GM19240 (cell line): Measurements from ENCODE around the gene GRB10.

Experiments
- DNase-seq: peaks from one replicate; pipeline ENCODE4 v3.0.0; 2011; ENCODE audit warnings: low spot score; ENCODE audit not compliant: insufficient read length

GRB10 gene

GRCh38 chr7:50674299-50674698 is 108.4 kb downstream of the GRB10 start:
- no peak for DNase-seq

- DNase-seq, result no peak
Measured at GRCh38 chr7:50673096-50673495, 109.6 kb downstream of the GRB10 start.

- DNase-seq, result no peak
Measured at GRCh38 chr7:50672045-50672444, 110.7 kb downstream of the GRB10 start.

DNA sequence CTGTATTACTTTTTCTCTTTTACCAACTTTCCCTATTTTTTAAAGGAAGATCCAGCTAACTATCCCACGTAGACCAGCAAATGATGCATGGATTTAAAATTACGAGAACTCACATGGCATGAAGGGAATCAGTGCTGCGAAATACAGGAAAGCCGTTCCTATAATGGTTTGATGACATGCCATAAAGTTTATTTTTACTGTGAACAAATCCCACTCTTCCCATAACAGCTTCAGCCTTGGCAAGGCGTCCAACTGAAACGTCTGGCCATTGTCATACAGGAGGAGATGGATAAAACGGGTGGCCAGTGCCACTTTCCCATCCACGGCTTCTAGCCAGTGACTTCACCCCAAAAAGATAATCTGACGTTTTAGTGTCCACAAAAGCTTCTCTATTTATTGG is 111.3 kb downstream of the GRB10 start:
- DNase-seq, result no peak

DNA sequence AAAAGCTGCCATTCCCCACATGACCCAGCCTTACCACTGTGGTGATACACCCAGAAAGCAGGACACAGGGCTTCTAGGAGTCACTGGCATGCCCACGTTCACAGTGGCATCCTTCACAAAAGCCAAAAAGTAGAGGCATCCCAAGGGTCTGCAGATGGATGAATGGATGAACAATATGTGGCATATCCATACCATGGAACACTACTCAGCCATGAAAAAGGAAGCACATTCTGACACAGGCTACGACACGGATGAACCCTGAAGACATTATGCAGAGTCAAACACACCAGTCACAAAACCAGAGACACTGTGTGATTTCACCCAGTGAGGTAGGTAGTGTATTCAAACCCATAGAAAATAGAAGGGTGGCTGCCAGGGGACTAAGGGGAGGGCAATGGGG is 112.8 kb downstream of the GRB10 start:
- no peak for DNase-seq

GRCh38 chr7:50667789-50668226 is 114.9 kb downstream of the GRB10 start:
- DNase-seq, result no peak

- no peak for DNase-seq
Measured at GRCh38 chr7:50667338-50667737, 115.4 kb downstream of the GRB10 start.

GRCh38 chr7:50666124-50666496 is 116.6 kb downstream of the GRB10 start:
- no peak for DNase-seq

DNA sequence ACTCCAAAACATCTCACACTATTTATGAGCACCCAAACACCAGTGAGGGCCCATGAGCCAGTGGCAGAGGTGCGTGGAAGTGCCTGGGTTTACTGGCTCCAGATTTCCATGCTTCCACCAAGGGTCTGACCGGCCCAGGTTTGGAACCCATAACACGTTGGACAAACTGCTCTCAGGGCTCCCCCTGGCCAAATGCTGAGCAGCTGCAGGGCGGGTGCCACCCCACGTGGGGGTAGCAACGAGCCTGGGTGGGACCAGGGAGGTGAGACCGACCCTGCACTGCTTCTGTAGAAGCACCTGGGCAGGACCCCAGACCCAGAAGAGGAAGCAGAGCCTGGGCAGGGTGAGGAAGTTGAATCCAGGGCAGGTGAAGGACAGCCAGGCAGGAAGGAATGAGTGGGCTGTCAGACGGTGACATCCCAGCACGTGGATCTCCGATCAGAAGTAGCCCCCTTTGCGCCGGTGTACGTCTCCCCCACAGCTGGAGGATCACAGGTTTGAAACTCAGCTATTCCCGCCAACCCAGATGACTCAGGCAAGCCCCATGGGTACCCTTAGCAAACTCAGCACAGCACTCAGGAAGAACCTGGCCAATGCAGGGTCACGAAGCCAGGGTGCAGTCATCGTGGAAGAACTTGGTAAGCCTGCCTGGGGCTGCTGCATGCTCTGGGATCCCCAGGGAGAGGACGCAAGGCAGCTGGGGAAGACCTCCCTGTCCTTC is 117.1 kb downstream of the GRB10 start:
- DNase-seq, result no peak

DNA sequence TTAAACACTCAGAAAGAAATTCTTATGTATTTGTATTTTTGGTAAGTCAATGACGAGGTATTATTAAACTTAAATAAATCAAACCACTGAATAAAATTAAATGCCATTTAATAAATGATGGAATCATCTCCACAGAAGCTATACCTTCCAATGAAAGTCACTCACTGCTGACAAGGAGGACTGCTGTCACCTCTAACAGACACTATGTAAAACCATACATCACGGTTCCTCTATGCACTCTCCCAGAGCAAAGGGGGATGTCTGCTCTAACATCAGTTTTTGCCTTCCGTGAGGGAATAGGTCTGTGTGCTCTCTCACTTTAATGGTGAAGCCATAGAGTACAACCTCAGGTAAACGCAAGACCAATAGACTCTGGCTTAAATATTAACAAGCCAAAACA is 117.8 kb downstream of the GRB10 start:
- no peak for DNase-seq

DNA sequence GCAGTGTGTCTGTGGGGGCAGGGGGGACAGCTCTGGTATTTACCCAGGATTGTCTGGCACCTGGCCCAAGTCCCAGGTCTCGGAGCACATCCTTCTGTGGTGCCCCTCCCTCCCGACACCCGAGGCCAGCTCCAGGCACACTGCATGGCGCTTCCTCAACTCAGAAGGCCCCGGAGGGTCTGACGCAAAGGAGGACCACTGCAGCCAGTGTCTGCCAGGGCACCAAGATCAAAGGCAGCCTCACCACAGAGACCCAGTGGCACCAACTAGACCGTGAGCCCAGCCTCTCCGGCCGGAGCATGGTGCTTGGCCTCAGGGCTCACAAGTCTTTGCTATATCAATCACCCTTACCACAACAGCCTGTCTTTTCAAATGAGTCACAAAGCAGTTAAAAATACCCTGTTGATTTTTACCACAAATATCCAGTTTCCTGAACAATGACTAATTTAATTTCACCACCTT is 118.2 kb downstream of the GRB10 start:
- DNase-seq, result no peak

DNA sequence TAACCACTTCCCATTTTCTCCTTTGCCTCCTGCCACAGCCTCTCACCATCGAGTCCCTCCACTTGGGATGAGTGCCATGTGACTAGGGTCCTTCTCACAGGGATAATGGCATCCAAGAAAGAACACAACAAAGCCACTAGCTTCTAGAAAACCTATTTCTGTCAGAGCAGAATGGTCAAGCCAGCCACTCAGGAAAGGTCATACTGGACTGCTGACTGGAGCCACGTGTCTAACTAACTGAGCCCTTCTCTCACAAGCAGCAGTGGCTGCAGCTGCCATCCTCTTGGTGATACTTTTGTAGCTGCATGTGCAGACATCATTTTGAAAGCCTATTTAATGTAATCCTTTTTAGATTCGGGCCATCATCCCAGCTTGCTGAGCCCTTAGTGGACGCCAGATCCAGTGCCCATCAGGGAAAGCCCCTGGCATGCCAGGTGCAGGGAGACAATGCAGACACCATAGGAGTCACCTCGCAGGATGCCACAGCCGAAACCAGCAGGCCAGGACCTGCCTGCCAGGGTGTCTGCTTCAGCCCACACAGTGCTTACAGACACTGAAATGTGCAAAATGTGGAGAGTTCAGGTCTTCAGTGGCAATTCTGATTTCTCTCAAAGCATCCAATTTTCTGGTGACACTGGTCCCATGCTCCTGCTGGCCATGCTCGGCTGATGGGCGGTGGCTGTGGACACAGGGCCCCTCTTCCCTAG is 119.1 kb downstream of the GRB10 start:
- no peak for DNase-seq

GRCh38 chr7:50662996-50663395 is 119.7 kb downstream of the GRB10 start:
- no peak for DNase-seq

DNA sequence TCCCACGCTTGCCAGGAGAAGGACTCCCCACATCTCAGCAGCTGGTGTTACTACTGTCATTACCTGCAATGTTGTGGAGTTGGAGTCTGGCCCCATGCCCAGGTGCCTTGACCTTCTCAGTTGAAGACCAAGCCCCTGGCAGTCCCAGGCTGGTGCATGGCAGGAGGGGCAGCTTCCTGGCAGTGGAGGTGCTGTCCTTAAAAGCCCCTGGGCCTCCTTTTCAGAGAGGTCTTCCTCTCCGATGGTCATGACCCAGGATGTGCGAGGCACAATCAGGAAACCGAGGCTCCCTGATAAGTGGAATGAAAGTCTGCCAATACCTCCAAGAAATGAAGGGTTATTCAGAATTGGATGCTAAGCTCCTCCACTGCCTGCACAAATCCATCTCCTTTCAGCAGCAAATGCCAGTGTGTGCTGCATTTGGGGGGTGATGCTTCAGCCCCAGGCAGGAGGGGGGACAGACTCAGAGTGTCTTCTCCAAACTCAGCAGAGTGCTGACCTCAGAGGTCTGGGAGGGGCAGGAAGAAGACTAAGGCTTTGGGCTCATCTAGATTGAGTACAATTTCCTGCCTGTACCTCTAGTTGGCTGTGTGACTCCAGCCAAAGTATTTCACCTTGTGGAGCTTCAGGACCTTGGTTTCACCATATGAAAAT is 120.5 kb downstream of the GRB10 start:
- no peak for DNase-seq

- DNase-seq, result no peak
Measured at GRCh38 chr7:50661345-50662040, 121.2 kb downstream of the GRB10 start.

DNA sequence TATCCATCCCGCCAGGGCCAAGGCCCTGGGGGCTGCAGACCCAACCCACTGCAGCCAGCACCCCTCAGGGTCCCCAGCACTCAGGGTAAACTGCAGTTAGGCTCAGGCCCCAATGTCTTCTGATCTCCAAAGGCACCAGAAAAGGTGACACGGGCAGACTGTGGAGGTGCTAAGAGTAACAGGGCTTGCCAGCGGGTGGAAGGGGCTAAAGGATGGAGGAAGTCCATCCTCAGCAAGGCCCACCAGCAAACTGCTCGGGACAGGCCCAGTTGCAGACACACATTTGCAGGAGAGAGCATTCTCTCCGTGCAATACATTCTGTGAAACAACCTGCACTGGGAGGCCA is 121.9 kb downstream of the GRB10 start:
- no peak for DNase-seq

- no peak for DNase-seq
Measured at GRCh38 chr7:50660040-50660829, 122.5 kb downstream of the GRB10 start.

DNA sequence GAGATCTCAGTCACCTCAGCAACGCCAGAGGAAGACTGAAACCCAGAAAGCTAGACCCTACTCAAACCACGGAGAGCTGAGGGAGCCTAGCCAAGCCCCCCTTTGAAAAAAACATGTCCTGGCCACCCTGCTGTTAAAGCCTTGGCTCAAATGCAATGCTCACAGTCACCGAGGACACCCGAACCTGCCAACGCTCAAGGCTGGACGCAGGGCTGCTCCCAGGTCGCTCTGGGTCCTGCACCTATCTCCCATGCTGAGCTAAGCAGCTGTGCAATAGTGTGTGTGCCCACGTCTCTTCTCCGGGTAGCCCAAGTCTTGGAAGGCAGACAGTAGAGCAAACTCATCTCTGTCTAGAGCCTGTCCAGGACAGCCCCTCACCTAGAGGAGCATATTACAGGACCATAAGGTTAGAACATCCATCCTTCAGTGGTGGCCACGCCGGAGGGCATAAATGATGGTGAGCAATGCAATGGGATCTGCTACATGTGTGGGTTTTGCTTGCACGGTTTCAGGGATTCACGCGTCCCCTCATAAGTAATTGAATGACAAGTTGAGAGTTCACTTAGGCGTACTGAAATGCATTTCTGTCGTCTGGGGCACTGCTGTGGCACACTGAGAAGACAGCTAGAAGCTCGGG is 123.2 kb downstream of the GRB10 start:
- DNase-seq, result no peak

DNA sequence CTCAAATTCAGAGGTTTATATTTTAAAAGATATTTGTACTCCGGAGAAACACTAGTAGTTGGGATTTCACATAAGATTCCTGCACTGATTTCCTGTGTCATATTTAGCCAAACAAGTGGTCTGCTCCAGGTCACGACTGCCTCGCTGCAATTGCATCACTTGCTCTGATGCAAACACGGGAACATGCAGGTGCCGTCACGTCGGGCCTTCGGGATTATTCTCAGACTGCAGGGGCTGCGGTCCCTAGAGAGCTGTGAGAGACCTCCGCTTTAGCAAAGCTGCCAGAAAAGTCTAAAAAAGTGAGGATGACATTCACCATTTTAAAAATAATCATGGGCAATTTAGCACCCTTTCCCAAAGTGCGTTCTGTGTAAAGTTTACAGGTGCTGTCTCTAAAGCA is 124.0 kb downstream of the GRB10 start:
- DNase-seq, result no peak

DNA sequence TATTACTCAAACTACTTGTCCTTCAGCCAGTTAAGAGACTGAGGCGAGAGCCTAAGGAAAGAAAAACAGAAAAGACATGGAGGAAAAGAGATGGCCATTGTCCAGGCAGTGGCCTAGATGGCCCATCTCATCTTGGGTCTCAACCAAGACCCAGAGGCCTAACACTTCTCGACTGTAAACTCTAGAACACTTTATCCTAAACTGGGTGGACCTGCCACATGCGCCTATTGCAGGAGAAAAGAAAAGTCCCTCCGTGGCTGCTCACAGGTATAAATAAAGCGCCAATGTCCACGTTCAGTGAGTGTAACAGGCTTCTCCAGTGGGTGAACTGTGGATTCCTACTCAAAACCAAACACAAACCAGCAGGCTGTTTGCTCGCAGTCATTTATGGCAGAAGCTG is 124.8 kb downstream of the GRB10 start:
- DNase-seq, result no peak
